ENCODE measurements around the gene RANBP2. TPM values are rescaled to one million over a fixed set of nuclear protein-coding genes. Genes with fewer than 3 reads are reported as not detected.
A peak's percentile ranks its signal among the peaks of the same experiment; 100 is the strongest.
"Not testable (repeated sequence)": the region's sequence is repeated elsewhere in the genome, so short reads cannot be mapped to it uniquely, and the experiment has no call there.

RANBP2 gene
- total RNA-seq = 71.8 and 92.0 TPM in 2 replicates

DNA sequence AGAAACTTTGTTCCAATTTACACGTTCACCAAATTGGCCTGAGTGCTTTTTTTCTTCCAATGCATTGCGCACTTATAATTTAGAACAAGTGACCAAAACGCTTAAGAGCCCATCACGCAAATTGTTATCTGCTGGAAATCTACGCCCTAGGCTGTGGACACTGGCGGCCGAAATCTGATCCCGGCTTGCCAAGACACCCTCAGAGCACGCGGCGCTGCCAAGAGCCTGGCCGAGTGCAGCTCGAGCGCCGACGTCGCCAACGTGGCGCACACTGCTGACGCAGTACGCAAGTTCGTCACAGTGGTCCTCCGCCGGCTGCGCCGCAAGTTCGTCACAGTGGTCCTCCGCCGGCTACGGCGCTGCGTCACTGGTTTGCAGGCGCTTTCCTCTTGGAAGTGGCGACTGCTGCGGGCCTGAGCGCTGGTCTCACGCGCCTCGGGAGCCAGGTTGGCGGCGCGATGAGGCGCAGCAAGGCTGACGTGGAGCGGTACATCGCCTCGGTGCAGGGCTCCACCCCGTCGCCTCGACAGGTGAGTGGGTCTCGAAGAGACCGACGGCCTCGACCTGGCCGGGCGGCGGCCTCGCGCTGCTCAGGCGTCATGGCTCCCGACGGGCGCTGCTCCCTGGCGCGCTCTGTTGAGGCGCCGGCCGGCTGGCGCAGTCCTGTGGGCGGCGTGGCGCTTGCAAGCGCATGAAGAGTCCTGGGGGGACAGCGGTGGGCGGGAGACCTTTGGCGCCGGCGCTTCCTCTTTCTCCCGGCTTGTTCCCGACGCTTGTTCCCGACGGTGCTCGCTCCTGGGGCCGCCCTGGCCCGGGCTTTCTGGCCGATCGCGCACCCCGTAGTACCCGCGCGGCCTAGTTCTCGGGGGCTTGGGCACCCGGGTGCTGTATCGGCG is at the start of gene RANBP2:
TSS of gene RANBP2 (plus strand) at position 334 of the 896 bp plus-strand sequence. CDS start at position 459, 125 bp downstream.
- TF ChIP-seq, protein P1, sequence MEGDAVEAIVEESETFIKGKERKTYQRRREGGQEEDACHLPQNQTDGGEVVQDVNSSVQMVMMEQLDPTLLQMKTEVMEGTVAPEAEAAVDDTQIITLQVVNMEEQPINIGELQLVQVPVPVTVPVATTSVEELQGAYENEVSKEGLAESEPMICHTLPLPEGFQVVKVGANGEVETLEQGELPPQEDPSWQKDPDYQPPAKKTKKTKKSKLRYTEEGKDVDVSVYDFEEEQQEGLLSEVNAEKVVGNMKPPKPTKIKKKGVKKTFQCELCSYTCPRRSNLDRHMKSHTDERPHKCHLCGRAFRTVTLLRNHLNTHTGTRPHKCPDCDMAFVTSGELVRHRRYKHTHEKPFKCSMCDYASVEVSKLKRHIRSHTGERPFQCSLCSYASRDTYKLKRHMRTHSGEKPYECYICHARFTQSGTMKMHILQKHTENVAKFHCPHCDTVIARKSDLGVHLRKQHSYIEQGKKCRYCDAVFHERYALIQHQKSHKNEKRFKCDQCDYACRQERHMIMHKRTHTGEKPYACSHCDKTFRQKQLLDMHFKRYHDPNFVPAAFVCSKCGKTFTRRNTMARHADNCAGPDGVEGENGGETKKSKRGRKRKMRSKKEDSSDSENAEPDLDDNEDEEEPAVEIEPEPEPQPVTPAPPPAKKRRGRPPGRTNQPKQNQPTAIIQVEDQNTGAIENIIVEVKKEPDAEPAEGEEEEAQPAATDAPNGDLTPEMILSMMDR (IDR thresholded peaks at IDR 0.05; ENCODE audit: insufficient read depth, low read depth, low read length) = no peak
- H3K4me3 ChIP-seq (ENCODE audit: low read depth, low read length) = peak within 1 kb of the TSS; percentile 83
- DNase-seq (ENCODE audit: low read depth) = peak; percentile 99

DNA sequence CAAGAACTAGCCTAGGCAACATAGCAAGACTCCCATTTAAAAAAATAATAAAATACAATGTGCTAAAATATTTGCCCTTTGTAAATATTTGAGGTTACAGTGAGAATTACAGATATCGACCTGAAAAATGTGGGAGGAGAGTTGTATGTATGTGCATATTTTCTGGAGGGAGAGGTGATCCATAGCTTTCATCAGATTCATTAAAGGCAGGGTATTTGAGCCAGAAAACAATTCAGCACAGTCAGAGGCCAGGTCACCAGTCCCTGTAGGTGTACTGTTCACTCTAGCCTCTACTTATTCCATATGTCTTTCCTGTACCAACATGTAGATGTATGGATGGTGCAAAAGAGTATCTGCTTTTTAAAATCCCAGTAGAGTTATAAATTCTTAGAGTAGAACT is 49.0 kb upstream of the RANBP2 start:
- not testable (repeated sequence) for H3K4me3 ChIP-seq (ENCODE audit: low read depth, low read length)

DNA sequence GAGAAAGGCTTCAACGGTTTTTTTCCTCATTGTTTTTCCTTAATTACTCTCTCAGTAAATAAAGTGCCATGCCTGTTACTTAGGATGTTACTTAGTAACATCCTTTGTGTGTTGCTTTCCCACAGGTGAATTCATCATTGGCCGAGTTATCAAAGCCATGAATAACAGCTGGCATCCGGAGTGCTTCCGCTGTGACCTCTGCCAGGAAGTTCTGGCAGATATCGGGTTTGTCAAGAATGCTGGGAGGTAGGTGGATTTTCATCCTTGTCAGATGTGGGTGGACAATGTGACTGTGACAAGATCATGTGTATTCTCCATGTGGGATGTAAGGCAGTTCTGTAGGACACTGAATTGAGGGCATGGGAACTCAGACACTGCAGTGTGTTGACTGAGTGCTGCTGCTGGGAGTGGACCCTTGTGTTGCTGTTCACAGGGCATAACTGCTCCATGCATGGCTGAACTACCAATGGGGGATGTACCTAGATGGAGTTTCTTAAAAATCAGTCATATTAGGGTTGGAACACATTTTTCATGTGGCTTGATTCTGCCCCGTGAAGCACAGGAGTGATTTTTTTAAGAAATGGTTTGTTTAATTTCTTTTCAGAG is 47.0 kb upstream of the RANBP2 start:
- not testable (repeated sequence) for DNase-seq (ENCODE audit: low read depth); H3K4me3 ChIP-seq (ENCODE audit: low read depth, low read length)

More for the DNA sequence above, 49.0 kb upstream of the RANBP2 start:
- not testable (repeated sequence) for DNase-seq (ENCODE audit: low read depth)

DNA sequence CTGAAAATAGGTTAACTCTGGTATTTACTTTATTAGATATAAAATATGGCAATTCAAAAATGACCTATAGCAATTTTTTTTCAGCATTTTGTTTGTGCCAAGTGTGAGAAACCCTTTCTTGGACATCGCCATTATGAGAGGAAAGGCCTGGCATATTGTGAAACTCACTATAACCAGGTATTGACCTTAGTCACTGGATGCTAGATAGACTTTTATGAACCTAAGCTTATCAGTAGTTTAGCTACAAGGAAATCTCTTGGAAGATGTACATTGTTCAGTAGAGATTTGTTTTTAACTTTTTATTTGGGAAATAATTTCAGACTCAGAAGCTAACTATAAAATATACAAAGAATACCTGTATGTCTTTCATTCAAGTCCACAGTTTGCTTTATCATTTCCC is 42.8 kb upstream of the RANBP2 start:
- DNase-seq (ENCODE audit: low read depth); H3K4me3 ChIP-seq (ENCODE audit: low read depth, low read length): not testable (repeated sequence)

DNA sequence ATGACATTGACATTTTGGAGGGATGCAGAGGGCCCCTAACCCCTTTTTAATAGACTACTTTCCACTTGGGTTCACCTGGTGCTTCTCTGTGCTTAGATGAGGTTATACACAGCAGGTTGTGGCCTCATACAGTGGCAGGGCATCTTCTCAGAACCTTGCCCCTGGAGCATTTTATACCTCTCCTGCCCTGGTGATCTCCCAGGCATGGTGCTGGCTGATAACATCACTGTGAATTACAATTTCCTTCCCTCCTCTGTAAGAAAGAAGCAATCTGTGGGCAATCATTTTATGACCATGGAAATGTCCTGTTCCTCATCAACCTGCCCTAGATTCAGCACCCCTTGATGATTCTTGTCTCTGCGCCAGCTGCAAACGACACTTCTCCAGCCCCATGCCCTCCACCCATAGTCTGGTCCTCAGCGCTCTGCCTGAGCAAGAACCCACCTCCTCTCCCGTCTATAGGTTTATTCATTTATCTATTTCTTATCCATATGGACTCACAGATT is 42.0 kb upstream of the RANBP2 start:
- not testable (repeated sequence) for H3K4me3 ChIP-seq (ENCODE audit: low read depth, low read length); DNase-seq (ENCODE audit: low read depth)

DNA sequence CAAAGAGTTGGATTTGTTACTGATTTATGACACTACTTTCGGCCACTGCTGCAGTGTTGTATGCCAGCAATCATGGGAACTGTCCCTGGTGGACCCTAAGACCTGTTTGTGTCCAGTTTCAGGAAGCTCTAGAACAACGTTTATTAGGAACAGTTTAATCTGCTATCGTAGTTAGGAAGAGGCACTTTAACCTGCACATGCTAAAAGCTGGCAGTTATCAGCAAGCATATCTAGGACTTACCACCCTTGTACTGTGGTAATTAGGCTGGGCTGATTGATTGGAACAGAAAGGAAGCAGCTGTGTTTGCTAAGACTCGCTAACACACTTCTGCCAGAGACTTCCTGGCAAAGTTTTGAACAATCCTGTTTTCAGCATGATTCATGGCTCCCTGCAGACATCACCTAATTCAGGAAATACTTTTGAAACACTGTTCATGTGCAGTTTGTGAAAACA is 41.1 kb upstream of the RANBP2 start:
- peak; percentile 62 for DNase-seq (ENCODE audit: low read depth)
- not testable (repeated sequence) for H3K4me3 ChIP-seq (ENCODE audit: low read depth, low read length)

DNA sequence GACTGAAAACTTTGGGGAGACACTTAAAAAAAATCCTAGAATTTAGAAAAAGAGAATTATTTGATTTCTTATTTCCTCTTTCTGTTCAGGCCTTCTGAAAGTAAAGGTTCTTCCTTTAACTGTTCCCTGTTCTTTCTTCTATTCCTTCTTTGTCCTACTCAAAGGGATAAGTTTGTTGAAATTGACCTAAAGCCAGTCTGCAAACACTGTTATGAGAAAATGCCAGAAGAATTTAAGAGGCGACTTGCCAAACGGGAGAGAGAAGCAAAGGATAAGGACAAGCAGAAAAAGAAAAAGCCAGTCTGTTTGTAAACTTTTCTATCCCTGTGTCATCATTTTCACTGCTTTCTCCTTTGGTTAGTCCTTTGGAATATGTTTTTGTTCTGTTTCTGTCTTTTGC is 38.5 kb upstream of the RANBP2 start:
- not testable (repeated sequence) for H3K4me3 ChIP-seq (ENCODE audit: low read depth, low read length); DNase-seq (ENCODE audit: low read depth)

DNA sequence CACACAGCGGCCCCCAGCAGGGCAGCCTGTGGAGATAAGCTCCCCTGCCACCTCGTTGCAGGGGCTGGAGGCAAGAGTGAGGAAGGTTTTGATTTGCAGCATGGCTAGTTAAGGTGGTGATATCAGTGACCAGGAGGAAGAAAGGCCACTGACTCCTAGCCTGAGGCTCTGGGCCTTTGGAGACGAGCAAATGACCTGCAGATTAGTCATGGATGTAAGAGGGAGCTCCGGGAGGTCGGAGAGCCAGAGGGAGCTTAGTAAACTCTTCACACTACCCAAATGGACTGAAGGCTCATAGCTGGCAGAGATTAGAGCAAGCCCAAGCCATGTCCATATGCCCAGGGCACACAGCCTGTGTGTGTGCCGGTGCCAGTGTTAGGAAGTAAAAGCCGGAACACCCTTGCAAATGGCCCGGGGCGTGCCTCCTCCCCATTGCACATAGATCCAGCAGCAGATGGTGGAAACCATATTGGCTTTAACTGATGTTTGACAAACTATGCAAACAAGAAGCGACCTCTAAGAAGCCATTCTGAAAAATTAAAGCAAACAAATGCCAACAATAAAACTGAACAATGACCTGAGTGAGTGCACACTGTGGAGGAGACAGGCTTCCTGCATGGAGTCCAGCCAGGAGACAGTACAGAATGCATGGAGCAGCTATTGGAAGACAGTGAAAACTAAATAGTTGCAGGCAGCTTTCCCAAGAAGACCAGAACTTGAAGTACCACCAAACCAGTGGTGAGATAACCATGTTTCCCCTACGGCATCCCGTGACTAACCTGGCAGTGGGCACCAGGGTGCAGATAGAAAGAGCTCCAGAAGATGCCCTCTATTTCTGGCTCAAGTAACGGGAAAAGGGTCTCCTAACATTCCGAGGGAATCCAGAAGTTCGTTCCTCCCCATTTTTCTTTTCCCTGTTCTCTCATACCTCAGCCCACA is 30.2 kb upstream of the RANBP2 start:
- not testable (repeated sequence) for DNase-seq (ENCODE audit: low read depth); H3K4me3 ChIP-seq (ENCODE audit: low read depth, low read length)

DNA sequence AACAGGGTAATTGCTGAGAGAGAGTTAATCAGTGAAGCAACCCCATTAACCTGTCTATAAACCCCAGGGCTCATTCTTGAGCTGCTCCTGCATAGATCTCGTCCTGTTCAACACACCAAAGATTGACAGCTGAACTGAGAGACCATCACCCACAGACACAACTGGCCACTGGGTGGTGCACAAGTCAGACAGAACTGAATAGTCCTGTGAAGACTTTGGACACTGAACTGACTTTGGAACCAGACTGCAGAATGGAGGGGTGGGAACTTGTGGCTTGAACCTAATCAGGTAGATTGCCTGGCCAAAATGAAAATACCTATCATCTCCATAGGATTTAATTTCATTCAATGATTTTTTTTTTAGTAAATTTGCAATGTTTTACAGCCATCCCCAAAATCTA is 29.3 kb upstream of the RANBP2 start:
- TF ChIP-seq, protein P1 (IDR thresholded peaks at IDR 0.05; ENCODE audit: insufficient read depth, low read depth, low read length) = peak; percentile 10
- DNase-seq (ENCODE audit: low read depth); H3K4me3 ChIP-seq (ENCODE audit: low read depth, low read length): not testable (repeated sequence)

DNA sequence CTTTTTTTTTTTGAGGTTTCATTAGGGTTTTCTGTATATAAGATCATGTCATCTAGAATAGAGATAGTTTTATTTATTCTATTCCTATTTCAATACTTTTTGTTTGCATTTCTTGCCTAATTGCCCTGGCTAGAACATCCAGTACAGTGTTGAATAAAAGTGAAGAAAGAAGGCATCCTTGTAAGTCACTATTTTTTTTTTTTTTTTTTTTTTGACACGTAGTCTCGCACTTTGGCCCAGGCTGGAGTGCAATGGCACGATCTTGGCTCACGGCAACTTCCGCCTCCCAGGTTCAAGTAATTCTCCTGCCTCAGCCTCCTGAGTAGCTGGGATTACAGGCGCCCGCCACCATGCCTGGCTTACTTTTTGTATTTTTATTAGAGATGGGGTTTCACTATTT is 27.8 kb upstream of the RANBP2 start:
- DNase-seq (ENCODE audit: low read depth) = no peak
- TF ChIP-seq, protein P1 (IDR thresholded peaks at IDR 0.05; ENCODE audit: insufficient read depth, low read depth, low read length) = no peak
- H3K4me3 ChIP-seq (ENCODE audit: low read depth, low read length) = no peak overlapping the region
